ENCODE data around the gene MAMDC2.

GRCh38 chr9:70080481-70081119 is 37.0 kb downstream of the MAMDC2 start:
- TF ChIP-seq, protein P1, sequence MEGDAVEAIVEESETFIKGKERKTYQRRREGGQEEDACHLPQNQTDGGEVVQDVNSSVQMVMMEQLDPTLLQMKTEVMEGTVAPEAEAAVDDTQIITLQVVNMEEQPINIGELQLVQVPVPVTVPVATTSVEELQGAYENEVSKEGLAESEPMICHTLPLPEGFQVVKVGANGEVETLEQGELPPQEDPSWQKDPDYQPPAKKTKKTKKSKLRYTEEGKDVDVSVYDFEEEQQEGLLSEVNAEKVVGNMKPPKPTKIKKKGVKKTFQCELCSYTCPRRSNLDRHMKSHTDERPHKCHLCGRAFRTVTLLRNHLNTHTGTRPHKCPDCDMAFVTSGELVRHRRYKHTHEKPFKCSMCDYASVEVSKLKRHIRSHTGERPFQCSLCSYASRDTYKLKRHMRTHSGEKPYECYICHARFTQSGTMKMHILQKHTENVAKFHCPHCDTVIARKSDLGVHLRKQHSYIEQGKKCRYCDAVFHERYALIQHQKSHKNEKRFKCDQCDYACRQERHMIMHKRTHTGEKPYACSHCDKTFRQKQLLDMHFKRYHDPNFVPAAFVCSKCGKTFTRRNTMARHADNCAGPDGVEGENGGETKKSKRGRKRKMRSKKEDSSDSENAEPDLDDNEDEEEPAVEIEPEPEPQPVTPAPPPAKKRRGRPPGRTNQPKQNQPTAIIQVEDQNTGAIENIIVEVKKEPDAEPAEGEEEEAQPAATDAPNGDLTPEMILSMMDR (IDR thresholded peaks at IDR 0.05): no peak
- no peak for TF ChIP-seq POLR2A (IDR thresholded peaks at IDR 0.05)
